LoVo (cell line): ENCODE results near the gene BCAN.
"Not testable (repeated sequence)": the region's sequence is repeated elsewhere in the genome, so short reads cannot be mapped to it uniquely, and the experiment has no call there.

ENCODE experiments used
- DNase-seq: peaks from one replicate; pipeline ENCODE4 v3.0.0-alpha.2; 2016; ENCODE audit warnings: low spot score

The BCAN gene

GRCh38 chr1:156616463-156616862 is 25.5 kb upstream of the BCAN start:
- no peak for DNase-seq

GRCh38 chr1:156618853-156619581 is 22.9 kb upstream of the BCAN start, which contains the start of gene HAPLN2:
HAPLN2 (plus strand) TSS chr1:156619415; CDS start chr1:156623491, 4,076 bp downstream.
- DNase-seq = no peak

GRCh38 chr1:156619582-156619955 is 22.3 kb upstream of the BCAN start:
- no peak for DNase-seq

- no peak for DNase-seq
Measured at GRCh38 chr1:156622581-156623297, 19.2 kb upstream of the BCAN start.

GRCh38 chr1:156623946-156624813 is 17.7 kb upstream of the BCAN start:
- no peak for DNase-seq

GRCh38 chr1:156624814-156625435 is 17.0 kb upstream of the BCAN start:
- no peak for DNase-seq

GRCh38 chr1:156625436-156626078 is 16.4 kb upstream of the BCAN start:
- DNase-seq = no peak

- no peak for DNase-seq
Measured at GRCh38 chr1:156626079-156626438, 15.9 kb upstream of the BCAN start.

GRCh38 chr1:156627313-156627880 is 14.5 kb upstream of the BCAN start:
- DNase-seq = peak; percentile 43

- no peak for DNase-seq
Measured at GRCh38 chr1:156629823-156630449, 12.0 kb upstream of the BCAN start.

GRCh38 chr1:156631152-156631551 is 10.8 kb upstream of the BCAN start:
- not testable (repeated sequence) for DNase-seq

- DNase-seq = no peak
Measured at GRCh38 chr1:156632355-156632754, 9.6 kb upstream of the BCAN start.

- no peak for DNase-seq
Measured at GRCh38 chr1:156638189-156638985, 3.5 kb upstream of the BCAN start.

- DNase-seq = peak; percentile 16
Measured at GRCh38 chr1:156639601-156640101, 2.3 kb upstream of the BCAN start.

- DNase-seq = no peak
Measured at GRCh38 chr1:156640842-156641706, 843 bp upstream of the BCAN start.

- DNase-seq = no peak
Measured at GRCh38 chr1:156642265-156643048, 540 bp downstream of the BCAN start.

GRCh38 chr1:156643049-156643777 is 1.3 kb downstream of the BCAN start:
- no peak for DNase-seq
